ENCODE data around the gene TCFL5. TPM values are rescaled to one million over a fixed set of nuclear protein-coding genes. Genes with fewer than 3 reads are reported as not detected.

TCFL5 gene
- 13.8 and 19.1 TPM in 2 replicates for total RNA-seq (2014; rRNA removed; shearing (Covaris generic))

GRCh38 chr20:62861726-62862336, at the start of gene TCFL5:
TSS of gene TCFL5 (minus strand) at chr20:62861822. CDS start at chr20:62861670, 152 bp downstream.
- peak; percentile 48 for DNase-seq (ENCODE audit: low read depth)

- DNase-seq (ENCODE audit: low read depth), result no peak
Measured at GRCh38 chr20:62910777-62911497, 49.3 kb upstream of the TCFL5 start.

DNA sequence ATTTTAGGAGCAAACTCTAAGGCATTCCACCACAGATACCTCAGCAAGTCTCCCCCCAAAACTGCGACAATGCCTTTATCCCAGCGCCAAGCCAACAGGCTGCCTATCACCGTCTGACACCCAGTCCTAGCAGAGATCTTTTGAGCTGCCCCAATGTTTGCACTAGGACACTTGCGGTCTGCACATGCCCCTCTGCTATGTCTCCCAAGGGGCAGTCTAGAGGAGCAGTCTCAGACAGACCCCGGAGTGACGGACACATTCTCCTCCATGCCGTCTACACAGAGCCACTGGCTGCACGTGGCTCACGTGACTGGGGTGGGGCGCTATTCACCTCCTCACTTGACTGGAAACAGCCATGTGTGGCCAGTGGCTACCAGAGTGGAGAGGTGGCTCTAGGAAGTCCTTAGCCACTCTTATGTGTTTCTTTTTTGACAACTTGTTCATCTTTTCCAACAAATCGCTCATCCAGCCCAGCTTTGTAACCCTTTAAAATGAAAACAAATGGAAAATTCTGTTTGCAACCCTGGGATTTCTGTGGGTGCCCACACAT, 48.7 kb upstream of the TCFL5 start:
- no peak for DNase-seq (ENCODE audit: low read depth)

DNA sequence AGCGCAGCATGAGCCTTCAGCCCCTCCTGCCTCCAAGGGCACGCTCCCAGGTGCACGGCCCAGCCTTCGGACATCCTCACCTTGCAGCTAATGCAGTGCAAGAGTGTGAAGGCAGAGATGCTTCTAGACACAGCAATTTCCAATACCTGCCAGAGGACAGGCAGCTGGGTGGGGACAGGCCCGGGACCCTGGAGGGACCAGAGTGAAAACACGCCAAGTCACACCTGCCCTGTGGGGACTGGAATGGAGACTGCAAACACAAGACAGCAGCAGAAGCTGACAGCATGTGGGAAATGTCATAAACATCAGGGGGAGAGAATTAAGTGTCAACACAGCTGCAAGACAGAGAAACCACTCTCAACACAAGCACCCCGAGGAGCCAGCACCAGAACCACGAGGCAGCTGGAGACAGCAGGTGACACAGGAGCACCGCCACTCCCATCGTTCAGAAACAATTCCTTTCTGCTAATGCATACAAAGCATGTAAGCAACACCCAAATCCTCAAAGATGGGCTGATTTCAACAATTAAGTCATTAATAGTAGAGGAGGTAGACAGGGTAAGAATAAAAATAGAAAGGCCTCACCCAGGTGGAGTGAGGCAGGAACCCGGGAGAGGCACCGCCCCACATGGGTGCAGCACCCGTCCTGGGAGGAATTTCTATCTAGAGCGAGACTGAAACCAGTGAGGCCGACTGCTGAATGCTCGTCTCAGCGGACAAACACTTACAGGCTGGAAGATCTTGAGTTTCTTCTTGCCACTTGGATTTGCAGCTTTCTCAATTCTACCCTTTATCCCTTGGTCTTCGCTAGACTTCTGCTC, 47.6 kb upstream of the TCFL5 start:
- no peak for DNase-seq (ENCODE audit: low read depth)

- peak; percentile 25 for DNase-seq (ENCODE audit: low read depth)
Measured at GRCh38 chr20:62907384-62908317, 46.0 kb upstream of the TCFL5 start.

DNA sequence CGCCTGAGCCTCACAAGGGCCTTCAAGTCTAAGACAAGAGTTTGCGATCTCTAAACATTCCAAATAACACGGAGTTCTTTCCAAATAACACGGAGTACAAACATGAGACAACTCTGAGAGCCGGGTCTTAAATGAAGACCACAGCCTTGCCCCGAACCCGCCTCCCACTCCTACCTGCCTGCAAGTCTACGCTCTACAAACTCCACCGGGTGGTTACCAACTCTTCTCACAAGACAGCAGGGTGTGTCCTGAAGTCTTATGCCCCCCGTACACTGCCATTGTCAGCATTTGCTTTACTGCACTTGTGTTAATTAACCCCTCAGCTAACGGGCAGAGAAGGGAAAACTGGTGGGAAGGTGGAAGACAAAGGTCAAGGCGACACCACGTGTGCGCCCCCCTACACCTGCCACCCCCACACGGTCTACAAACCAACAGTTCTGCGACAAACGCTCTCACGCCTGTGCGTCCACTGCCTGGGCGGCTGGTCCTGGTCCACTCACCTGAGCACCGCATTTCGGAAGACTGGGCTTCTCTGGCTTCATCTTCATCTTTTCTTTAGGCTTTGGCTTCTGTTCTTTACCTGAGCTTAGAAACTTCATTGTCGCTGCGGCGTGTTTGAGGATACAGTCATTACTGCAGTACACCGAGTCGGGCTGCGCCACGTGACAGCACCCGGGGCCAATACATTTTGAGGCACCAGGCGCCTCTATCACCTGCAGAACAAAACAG, 45.2 kb upstream of the TCFL5 start:
- no peak for DNase-seq (ENCODE audit: low read depth)

DNA sequence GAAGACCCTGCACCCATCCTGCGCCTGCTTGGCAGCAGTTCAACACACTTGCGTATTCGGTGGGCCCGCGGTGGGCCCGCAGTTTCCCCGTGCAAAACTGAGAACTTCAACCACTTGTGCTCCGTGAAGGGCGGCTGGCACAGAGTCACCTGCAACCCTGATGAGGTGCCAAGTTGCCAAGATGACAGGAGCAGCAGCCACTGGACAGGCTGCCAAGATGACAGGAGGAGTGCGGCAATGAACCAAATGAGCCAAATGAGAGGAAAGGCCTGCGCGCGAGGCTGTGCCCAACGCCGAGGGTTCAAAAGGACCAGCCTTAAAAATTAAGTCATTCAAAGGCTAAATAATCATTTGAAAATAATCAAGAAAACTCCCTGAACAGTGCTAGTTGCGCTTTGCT, 44.6 kb upstream of the TCFL5 start:
- no peak for DNase-seq (ENCODE audit: low read depth)

DNA sequence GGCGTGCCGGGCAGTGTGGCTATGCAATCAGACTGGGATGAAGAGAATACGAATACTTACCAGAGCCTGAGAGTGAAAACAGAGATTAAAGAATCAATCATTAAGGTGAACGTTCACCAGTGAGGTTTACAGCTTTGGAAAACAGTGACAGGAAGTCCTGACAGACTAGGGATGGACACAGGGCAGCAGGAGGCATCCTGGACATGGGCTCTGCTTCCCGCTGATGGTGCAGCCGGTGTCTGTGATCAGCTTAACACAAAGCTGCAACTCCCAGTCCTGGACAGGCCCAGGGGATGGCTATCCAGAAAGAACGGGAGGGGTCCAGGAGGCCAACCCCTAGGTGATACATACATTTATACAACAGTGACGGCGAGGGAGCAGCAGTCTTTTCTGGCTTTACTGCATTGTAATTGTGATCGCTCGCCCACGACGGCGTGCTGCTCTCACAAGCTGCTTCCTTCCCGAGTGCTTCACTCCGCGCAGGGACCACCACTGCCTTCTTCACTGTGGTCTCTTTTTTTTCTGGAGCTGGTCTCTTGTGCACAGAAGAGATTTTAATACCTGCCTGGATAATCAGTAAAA, 44.0 kb upstream of the TCFL5 start:
- DNase-seq (ENCODE audit: low read depth), result no peak

GRCh38 chr20:62902926-62903615, 41.4 kb upstream of the TCFL5 start:
- DNase-seq (ENCODE audit: low read depth), result peak; percentile 71

DNA sequence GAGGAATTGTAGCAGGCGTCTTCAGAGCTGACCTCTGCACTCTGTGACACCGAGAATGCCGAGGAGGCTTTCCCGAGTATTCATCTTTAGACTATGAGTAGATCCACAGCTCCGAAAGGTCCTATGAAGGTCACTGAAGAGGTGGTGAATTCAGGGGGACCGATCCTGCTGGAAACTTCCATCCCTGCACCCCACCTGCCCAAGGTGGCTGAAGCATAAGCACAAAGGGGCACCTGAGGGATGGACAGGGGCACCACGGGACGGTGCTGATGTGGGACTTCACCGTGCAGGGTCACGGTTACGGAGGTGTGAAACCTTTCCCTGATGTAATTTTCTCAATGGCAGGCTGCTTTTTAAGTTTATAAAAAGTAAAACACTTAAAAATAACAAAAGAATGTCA, 40.3 kb upstream of the TCFL5 start:
- DNase-seq (ENCODE audit: low read depth), result no peak

DNA sequence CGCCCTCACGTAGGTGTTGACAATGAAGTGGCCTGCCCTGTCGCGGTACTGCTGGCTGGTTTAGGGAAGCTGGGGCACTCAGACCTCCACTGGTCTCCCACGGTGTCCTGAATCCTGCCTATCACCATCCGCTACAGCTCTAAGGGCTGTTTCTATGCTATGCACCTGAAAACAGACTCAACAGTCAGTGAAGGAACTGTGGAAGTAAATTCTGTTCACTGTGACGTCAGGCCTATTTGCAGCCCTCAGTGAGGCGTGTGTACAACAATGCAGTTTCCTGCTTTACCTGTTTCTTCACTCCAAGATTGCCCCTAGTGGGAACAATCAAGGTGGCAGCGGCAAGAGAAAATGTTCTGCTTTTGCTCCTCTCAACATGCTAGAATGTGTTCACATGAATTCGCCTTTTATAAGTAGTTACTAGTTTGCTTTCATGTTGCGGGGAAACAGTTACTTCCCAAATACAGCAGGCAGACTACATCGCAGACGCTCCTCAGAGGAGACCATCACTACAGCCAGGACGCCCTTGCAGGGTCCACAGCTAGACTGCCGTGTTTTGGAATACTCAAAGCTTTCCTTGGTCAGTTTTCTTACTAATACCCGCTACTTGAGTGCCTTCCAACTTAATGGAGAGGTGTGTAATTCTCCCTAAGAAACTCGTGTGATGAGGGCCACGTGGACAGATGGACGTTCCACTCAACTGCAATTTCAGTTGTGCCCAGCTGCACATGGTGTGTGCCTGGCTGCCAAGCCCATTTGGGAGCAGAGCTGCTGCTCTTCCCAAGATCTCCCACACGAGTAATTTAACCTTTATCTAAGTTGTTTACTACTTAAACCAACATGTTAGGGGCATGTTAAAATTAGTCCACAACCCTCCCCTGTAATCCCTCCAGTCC, 39.3 kb upstream of the TCFL5 start:
- DNase-seq (ENCODE audit: low read depth), result peak; percentile 45

DNA sequence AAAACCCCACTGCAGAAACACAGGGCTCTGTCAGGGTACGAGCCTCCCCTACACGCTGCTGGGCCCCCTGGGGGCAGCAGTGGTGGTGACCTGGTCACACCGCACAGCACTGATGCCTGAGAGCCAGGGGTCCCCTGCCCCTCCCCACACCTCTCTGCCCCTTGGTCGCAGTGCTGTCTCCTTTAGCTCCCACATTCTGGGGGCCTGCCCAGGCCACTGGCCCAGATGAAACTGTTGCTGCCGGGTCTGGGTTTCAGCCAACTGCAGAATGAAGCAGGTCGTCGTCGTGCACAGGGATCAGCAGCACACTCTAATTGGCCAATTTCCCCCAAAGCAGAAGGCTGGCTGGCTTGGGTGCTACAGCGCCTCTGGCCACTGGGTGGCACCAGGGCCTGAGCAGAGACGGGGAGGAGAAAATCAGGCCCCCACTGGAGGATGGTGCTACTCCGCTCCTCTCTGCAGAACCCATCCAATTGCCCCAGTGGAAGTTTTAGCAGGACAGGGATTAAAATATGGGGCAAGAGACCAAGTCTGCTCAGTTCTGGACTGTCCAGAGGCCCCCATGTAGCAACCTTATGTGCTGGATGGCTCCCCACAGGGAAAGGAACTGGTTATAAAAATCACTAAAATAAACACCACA, 38.5 kb upstream of the TCFL5 start:
- DNase-seq (ENCODE audit: low read depth), result peak; percentile 66

DNA sequence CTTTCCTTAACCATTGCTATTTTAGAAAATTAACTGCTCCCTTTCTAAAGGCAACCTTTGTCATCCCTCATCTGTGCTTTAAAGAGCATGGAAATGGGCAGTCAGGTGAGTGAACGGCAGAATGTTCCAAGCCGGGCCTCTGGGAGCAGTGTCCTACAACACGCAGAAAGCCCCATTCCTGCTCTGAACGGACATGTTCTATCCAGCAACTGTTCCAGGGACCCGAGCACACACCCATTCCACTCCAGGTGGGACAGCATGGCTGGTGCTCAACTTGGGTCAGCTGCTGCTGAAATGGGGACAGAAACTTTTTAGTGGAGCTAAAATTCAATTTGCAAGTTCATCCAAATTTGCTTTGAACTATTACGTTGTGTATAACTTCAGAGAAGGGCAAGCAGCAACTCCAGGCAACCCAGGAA, 38.0 kb upstream of the TCFL5 start:
- DNase-seq (ENCODE audit: low read depth), result no peak

GRCh38 chr20:62898970-62899632, 37.5 kb upstream of the TCFL5 start:
- no peak for DNase-seq (ENCODE audit: low read depth)

DNA sequence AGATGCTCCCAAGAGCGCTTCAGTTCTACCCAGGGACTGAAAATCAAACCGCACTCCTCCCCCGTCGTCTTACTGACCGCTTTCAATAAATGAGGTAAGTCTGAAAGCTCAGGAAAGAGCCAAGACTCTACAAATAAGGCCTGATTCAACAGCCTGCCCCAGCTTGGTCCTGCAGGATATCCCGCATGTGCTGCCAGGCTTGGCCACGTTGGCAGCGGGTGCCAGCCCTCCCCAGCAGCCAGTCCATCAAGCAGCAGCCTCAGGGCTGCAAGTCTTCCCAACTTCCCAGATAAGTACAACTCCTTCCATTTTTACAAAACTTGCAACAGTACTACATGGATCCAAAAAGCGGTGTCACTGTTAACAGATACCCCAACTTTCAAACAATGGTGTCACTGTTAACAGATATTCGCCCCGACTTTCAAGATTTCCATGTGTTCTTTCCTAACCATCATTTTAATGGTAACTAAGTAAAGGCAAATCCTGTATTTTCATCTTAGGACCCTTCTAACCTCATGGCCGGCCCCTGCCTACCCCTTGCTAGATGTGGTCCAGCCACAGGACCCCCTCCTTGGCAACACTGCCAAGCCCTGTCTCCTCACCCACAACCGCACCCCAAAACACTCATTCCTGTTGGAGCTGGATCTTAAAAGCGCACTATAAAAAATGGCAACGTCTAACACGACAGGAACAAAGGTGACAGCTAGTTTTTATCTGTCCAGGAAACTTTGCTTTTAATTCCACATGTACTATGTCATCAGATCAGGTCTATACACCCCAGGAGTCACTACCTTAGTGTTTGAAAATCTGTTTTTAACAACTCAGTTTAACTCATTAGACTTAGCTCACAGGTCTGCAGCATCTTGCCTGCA, 36.7 kb upstream of the TCFL5 start:
- no peak for DNase-seq (ENCODE audit: low read depth)

GRCh38 chr20:62897666-62898065, 36.0 kb upstream of the TCFL5 start:
- DNase-seq (ENCODE audit: low read depth), result no peak
